ENCODE measurements around the gene RARG. TPM values are rescaled to one million over a fixed set of nuclear protein-coding genes. Genes with fewer than 3 reads are reported as not detected.

Gene RARG
- polyA plus RNA-seq, 1 experiment = 63.9 TPM

DNA sequence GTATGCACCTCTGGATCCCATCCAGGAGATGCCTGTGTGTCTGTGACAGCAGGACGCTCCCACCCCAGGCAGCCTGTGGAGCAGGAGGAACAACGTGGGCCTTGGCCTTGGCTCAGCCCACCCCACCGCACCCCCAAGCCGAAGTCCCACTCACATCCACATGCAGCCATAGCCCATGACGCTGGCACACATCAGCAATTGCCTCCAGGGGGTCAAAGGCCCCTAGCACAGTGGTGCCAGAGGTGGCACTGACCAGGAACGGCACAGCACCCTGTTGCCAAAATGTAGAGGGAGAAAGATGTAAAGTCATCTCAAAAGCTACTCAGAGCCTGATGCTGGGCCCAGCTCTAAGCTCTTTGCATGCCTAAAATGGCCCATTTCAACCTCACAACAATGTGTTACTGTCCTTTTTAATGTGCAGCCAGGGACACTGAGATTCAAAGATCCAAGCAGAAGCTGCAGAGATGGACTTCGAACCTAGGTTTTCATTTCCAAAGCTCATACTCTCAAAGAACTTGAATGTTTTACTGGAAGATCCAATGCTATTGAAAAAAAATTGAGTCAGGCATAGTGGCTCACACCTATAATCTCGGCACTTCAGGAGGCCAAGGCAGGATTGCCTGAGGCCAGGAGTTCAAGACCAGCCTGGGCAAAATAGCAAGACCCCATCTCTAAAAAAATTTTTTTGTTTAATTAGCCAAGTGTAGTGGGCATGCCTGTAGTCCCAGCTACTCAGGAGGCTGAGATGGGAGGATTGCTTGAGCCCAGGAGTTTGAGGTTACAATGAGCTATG lies 70.7 kb downstream of the RARG start:
- TF ChIP-seq, protein P1, sequence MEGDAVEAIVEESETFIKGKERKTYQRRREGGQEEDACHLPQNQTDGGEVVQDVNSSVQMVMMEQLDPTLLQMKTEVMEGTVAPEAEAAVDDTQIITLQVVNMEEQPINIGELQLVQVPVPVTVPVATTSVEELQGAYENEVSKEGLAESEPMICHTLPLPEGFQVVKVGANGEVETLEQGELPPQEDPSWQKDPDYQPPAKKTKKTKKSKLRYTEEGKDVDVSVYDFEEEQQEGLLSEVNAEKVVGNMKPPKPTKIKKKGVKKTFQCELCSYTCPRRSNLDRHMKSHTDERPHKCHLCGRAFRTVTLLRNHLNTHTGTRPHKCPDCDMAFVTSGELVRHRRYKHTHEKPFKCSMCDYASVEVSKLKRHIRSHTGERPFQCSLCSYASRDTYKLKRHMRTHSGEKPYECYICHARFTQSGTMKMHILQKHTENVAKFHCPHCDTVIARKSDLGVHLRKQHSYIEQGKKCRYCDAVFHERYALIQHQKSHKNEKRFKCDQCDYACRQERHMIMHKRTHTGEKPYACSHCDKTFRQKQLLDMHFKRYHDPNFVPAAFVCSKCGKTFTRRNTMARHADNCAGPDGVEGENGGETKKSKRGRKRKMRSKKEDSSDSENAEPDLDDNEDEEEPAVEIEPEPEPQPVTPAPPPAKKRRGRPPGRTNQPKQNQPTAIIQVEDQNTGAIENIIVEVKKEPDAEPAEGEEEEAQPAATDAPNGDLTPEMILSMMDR (IDR thresholded peaks at IDR 0.05; ENCODE audit: insufficient read depth, low read depth, low read length) = no peak
- DNase-seq (ENCODE audit: low read depth) = no peak
- ChIA-PET POLR2A (no interaction called here), CTCF (interaction anchor here (0.7 to 7.4 kb wide), 15 partner anchors 12 to 127 kb away, joined by 3 to 69 read pairs (median 5); partner anchors contain the start of gene ESPL1)
- no peak overlapping the region for H3K4me3 ChIP-seq (ENCODE audit: low read depth, low read length)
- H3K36me3 ChIP-seq (ENCODE audit: control insufficient read depth, insufficient read depth, low read length) = no peaks in the 10 kb centered on the region
- no peaks in the 10 kb centered on the region for H3K27me3 ChIP-seq (ENCODE audit: control insufficient read depth, insufficient read depth, low read length)

DNA sequence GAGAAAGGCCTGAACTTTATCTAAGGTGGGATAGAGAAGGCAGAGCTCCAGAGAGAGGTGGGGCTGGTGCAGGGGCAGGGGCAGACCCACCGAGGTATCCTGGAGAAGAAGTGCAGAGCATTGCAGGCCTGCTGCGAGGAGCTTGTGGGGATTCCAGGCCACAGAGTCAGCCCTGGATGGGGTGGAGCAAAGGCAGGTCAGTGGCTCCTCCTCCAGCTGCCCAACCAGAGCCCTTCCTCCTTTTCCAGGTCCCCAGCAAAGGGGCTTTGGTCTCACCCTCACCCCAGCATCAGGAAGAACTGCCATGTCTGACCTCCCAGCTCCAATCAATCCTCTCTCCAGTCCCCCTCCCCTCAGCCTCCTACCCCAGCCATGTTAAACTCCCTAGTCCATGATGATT lies 71.3 kb downstream of the RARG start:
- no peaks in the 10 kb centered on the region for H3K27me3 ChIP-seq (ENCODE audit: control insufficient read depth, insufficient read depth, low read length)
- no peak for DNase-seq (ENCODE audit: low read depth)
- ChIA-PET CTCF (interaction anchor here (0.7 to 7.4 kb wide), 20 partner anchors 13 to 161 kb away, joined by 3 to 69 read pairs (median 9); partner anchors contain the start of genes AAAS, ESPL1 and SOAT2), POLR2A (no interaction called here)
- H3K4me3 ChIP-seq (ENCODE audit: low read depth, low read length) = no peak overlapping the region
- TF ChIP-seq, protein P1 (IDR thresholded peaks at IDR 0.05; ENCODE audit: insufficient read depth, low read depth, low read length) = no peak
- H3K36me3 ChIP-seq (ENCODE audit: control insufficient read depth, insufficient read depth, low read length) = no peaks in the 10 kb centered on the region

Other genes starting within 250 kb of the RARG start
- 296 and 496 TPM in 2 replicates for gene EIF4B, start 225.8 kb downstream of the RARG start, polyA plus RNA-seq (2011; rRNA removed)
- 27.2 and 73.9 TPM in 2 replicates for gene TNS2, start 182.1 kb downstream of the RARG start, polyA plus RNA-seq (2011; rRNA removed)
- gene SPRYD3, start 152.8 kb downstream of the RARG start, polyA plus RNA-seq (2011; rRNA removed) = 34.8 and 48.0 TPM in 2 replicates
- 460 and 860 TPM in 2 replicates for gene IGFBP6, start 134.5 kb downstream of the RARG start, polyA plus RNA-seq (2011; rRNA removed)
- 0.16 and 0.34 TPM in 2 replicates for gene SOAT2, start 128.7 kb downstream of the RARG start, polyA plus RNA-seq (2011; rRNA removed)
- gene ZNF740, start 51.5 kb downstream of the RARG start, polyA plus RNA-seq (2011; rRNA removed) = 15.7 and 16.8 TPM in 2 replicates
- 27.3 and 30.7 TPM in 2 replicates for gene CSAD, start 51.3 kb downstream of the RARG start, polyA plus RNA-seq (2011; rRNA removed)
- 0.59 and 0.63 TPM in 2 replicates for gene ITGB7, start 25.0 kb downstream of the RARG start, polyA plus RNA-seq (2011; rRNA removed)
- gene ESPL1, start 36.1 kb upstream of the RARG start, polyA plus RNA-seq (2011; rRNA removed) = 3.0 and 7.3 TPM in 2 replicates
- gene PFDN5, start 63.3 kb upstream of the RARG start, polyA plus RNA-seq (2011; rRNA removed) = 965 and 1,130 TPM in 2 replicates
- 49.7 and 78.3 TPM in 2 replicates for gene MYG1, start 67.5 kb upstream of the RARG start, polyA plus RNA-seq (2011; rRNA removed)
- 53.3 and 84.3 TPM in 2 replicates for gene AAAS, start 89.4 kb upstream of the RARG start, polyA plus RNA-seq (2011; rRNA removed)
- not detected in 2 replicates for gene SP7, start 104.1 kb upstream of the RARG start, polyA plus RNA-seq (2011; rRNA removed)
- gene SP1, start 148.0 kb upstream of the RARG start, polyA plus RNA-seq (2011; rRNA removed) = 44.4 and 58.2 TPM in 2 replicates
- gene AMHR2, start 191.6 kb upstream of the RARG start, polyA plus RNA-seq (2011; rRNA removed) = not detected in 2 replicates
- gene PRR13, start 209.5 kb upstream of the RARG start, polyA plus RNA-seq (2011; rRNA removed) = 66.4 and 73.2 TPM in 2 replicates
- 267 and 268 TPM in 2 replicates for gene PCBP2, start 219.9 kb upstream of the RARG start, polyA plus RNA-seq (2011; rRNA removed)

Measured in BJ (cell line).